ENCODE measurements around the gene NRP1.
A peak's percentile ranks its signal among the peaks of the same experiment; 100 is the strongest.
"Not testable (repeated sequence)": the region's sequence is repeated elsewhere in the genome, so short reads cannot be mapped to it uniquely, and the experiment has no call there.

NRP1 gene

GRCh38 chr10:33141251-33141650, 193.2 kb downstream of the NRP1 start:
- DNase-seq, result no peak

GRCh38 chr10:33139181-33139646, 195.3 kb downstream of the NRP1 start:
- DNase-seq, result peak; percentile 51

- not testable (repeated sequence) for DNase-seq
These were observed 195.8 kb downstream of the NRP1 start for GRCh38 chr10:33138686-33139085.

- no peak for DNase-seq
These were observed 197.0 kb downstream of the NRP1 start for GRCh38 chr10:33137356-33138005.

GRCh38 chr10:33136781-33137180, 197.7 kb downstream of the NRP1 start:
- DNase-seq, result no peak

- no peak for DNase-seq
These were observed 198.2 kb downstream of the NRP1 start for GRCh38 chr10:33136271-33136670.

DNA sequence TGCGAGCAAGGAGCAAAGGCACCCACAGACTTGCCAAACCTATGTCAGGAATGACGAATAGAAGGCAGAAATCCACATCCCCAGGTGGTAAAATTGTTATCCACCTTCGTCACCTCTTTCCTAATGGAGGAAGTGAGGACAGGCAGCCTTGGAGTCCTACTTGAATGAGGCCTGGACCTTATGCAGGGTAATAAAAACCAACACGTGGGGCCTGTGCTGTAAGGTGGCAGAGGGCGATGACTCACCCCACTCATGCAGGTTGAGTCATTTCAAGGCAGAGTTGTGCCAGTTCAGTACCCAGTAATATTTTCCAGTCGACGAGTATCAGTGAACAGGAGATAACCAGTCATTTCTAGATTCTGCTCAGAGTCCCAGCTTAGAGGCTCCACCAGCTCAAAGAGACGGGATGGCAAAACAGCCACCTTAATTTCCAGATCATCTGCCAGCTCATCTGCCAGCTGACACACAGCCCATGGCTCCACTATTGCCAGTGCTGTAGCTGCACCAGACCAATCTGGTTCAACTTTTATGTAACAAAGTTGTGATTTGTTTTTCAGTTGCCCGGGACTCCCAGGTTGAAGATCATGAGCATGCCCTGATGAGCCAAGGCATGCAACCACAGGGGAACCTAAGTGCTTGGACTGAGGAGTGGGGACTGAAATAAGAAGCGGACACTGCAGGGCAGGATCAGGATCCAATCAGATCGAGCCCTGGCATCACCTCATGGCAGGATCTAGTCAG, 200.3 kb downstream of the NRP1 start:
- peak; percentile 72 for DNase-seq

DNA sequence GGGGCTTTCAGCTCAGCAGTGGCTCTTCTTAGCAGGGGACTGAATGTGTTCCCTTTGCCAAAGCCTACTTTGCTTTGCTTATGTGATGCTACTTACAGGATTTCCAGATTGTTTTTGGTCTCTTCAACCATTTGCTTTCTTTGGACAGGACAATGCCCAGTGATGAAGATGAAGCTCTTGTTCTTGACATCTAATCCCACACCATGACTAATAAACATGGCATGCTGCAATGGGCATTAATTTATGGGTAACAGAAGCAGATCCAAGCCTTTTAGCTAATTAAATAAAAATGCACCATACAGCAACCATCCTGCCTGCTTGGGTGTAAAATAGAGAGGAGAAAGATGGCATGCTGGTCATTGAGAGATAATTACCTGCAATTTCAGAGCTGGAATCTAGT, 200.9 kb downstream of the NRP1 start:
- DNase-seq, result no peak

- DNase-seq, result no peak
These were observed 201.8 kb downstream of the NRP1 start for GRCh38 chr10:33132626-33133025.

GRCh38 chr10:33129996-33130386, 204.5 kb downstream of the NRP1 start:
- no peak for DNase-seq

GRCh38 chr10:33129141-33129995, 205.1 kb downstream of the NRP1 start:
- DNase-seq, result no peak

- no peak for DNase-seq
These were observed 206.8 kb downstream of the NRP1 start for GRCh38 chr10:33127622-33128021.
